ENCODE measurements around the gene HMGN2. TPM values are rescaled to one million over a fixed set of nuclear protein-coding genes. Genes with fewer than 3 reads are reported as not detected.

The HMGN2 gene
- total and polyA plus RNA-seq, 4 donors: 51.8 to 218 (median 132) TPM

DNA sequence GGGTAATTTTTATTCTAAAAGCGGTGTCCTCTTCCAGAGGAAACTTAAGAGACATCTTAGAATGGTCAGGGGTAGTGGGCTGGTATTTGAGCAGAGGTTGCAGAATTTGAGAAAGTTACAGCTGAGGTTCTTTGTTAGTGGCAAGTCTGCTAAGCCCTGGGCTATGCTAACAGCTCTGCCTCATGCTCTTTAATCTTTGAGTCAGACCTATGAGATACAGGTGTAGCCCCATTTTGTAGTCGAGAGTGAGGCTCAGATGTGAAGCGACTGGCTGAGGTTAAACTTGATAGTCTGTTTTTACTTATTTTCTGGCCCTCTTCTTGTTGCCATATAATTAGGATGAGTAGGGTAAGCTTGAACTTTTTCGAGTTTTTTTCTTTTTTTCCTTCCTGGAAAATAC is 4.7 kb downstream of the HMGN2 start:
- peaks cover 0 to 35% (median 12%) of the 10 kb centered on the region in 4 donors for H3K36me3 ChIP-seq (ENCODE audit: control insufficient read depth in 4 of 4, insufficient read depth in 3 of 4, low read depth in 1 of 4, low read length in 3 of 4)
- H3K27ac ChIP-seq (ENCODE audit: low read depth in 1 of 2, low read length in 2 of 2): no peak overlapping the region
- no peak overlapping the region for H3K9ac ChIP-seq (ENCODE audit: low read depth in 1 of 2, low read length in 2 of 2)
- TF ChIP-seq, protein P1, sequence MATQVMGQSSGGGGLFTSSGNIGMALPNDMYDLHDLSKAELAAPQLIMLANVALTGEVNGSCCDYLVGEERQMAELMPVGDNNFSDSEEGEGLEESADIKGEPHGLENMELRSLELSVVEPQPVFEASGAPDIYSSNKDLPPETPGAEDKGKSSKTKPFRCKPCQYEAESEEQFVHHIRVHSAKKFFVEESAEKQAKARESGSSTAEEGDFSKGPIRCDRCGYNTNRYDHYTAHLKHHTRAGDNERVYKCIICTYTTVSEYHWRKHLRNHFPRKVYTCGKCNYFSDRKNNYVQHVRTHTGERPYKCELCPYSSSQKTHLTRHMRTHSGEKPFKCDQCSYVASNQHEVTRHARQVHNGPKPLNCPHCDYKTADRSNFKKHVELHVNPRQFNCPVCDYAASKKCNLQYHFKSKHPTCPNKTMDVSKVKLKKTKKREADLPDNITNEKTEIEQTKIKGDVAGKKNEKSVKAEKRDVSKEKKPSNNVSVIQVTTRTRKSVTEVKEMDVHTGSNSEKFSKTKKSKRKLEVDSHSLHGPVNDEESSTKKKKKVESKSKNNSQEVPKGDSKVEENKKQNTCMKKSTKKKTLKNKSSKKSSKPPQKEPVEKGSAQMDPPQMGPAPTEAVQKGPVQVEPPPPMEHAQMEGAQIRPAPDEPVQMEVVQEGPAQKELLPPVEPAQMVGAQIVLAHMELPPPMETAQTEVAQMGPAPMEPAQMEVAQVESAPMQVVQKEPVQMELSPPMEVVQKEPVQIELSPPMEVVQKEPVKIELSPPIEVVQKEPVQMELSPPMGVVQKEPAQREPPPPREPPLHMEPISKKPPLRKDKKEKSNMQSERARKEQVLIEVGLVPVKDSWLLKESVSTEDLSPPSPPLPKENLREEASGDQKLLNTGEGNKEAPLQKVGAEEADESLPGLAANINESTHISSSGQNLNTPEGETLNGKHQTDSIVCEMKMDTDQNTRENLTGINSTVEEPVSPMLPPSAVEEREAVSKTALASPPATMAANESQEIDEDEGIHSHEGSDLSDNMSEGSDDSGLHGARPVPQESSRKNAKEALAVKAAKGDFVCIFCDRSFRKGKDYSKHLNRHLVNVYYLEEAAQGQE (IDR thresholded peaks at IDR 0.05): no peak
- TF ChIP-seq, protein P2, sequence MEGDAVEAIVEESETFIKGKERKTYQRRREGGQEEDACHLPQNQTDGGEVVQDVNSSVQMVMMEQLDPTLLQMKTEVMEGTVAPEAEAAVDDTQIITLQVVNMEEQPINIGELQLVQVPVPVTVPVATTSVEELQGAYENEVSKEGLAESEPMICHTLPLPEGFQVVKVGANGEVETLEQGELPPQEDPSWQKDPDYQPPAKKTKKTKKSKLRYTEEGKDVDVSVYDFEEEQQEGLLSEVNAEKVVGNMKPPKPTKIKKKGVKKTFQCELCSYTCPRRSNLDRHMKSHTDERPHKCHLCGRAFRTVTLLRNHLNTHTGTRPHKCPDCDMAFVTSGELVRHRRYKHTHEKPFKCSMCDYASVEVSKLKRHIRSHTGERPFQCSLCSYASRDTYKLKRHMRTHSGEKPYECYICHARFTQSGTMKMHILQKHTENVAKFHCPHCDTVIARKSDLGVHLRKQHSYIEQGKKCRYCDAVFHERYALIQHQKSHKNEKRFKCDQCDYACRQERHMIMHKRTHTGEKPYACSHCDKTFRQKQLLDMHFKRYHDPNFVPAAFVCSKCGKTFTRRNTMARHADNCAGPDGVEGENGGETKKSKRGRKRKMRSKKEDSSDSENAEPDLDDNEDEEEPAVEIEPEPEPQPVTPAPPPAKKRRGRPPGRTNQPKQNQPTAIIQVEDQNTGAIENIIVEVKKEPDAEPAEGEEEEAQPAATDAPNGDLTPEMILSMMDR (IDR thresholded peaks at IDR 0.05; ENCODE audit: low read depth, low read length, missing input control): no peak
- TF ChIP-seq HNF4G (IDR thresholded peaks at IDR 0.05) (no peak), TAF1 (conservative IDR thresholded peaks at IDR 0.05) (no peak), JUND (IDR thresholded peaks at IDR 0.05) (no peak), NR2F2 (IDR thresholded peaks at IDR 0.05) (no peak), YY1 (IDR thresholded peaks at IDR 0.05) (no peak), RXRA (IDR thresholded peaks at IDR 0.05) (no peak), FOXA1 (IDR thresholded peaks at IDR 0.05) (no peak), HNF4A (conservative IDR thresholded peaks at IDR 0.05) (no peak), FOXA2 (IDR thresholded peaks at IDR 0.05) (no peak), GABPA (IDR thresholded peaks at IDR 0.05 in 1 of 2, conservative IDR thresholded peaks at IDR 0.05 in 1 of 2) (no peak)
- TF ChIP-seq, protein P3, sequence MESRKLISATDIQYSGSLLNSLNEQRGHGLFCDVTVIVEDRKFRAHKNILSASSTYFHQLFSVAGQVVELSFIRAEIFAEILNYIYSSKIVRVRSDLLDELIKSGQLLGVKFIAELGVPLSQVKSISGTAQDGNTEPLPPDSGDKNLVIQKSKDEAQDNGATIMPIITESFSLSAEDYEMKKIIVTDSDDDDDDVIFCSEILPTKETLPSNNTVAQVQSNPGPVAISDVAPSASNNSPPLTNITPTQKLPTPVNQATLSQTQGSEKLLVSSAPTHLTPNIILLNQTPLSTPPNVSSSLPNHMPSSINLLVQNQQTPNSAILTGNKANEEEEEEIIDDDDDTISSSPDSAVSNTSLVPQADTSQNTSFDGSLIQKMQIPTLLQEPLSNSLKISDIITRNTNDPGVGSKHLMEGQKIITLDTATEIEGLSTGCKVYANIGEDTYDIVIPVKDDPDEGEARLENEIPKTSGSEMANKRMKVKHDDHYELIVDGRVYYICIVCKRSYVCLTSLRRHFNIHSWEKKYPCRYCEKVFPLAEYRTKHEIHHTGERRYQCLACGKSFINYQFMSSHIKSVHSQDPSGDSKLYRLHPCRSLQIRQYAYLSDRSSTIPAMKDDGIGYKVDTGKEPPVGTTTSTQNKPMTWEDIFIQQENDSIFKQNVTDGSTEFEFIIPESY (IDR thresholded peaks at IDR 0.05): no peak
- DNase-seq (ENCODE audit: low spot score): no peak
- 92% methylated on average over 4 of the region's 4 CpGs for WGBS
- H3K4me3 ChIP-seq (ENCODE audit: low read depth in 1 of 3, low read length in 3 of 3): no peak overlapping the region
- no peaks in the 10 kb centered on the region for H3K27me3 ChIP-seq (ENCODE audit: control insufficient read depth in 4 of 4, insufficient read depth in 4 of 4, low read length in 3 of 4)
- H3K9me3 ChIP-seq (ENCODE audit: control insufficient read depth in 4 of 4, low read length in 3 of 4): no peaks in the 10 kb centered on the region
- H3K4me1 ChIP-seq (ENCODE audit: control insufficient read depth in 4 of 4, insufficient read depth in 4 of 4, low read length in 3 of 4): peaks cover 1 to 19% (median 16%) of the 10 kb centered on the region in 4 donors

DNA sequence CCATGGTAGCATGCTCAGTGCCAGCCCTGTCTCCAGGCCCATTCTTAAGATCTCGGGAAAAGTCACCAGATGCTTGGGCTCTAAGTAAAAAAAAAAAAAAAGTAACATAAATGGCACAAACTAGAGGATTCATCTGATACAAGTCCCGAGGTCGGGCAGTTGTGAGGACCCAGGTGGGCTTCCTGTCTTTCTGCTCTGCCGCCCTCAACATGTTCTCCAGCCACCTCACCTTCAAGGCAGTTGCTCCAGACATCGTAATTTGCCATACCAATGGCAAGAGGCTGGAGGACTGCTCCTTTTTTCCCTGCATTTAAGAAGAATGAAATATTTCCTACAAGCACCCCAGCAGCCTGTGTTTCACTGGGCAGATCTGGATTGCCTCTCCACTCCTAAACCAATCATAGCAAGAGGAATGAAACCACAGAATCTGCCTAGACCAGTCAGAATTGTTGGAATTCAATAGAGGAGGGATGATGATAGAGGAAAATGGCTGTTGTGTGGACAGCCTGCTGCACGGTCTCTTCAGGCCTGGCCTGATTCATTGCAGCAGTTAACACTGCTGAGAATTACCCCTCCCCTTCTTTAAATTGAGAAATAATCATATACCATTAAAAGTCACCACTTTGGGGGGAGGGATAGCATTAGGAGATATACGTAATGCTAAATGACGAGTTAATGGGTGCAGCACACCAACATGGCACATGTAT is 5.4 kb downstream of the HMGN2 start:
- no peak for DNase-seq (ENCODE audit: low spot score)
- peaks cover 1 to 18% (median 16%) of the 10 kb centered on the region in 4 donors for H3K4me1 ChIP-seq (ENCODE audit: control insufficient read depth in 4 of 4, insufficient read depth in 4 of 4, low read length in 3 of 4)
- TF ChIP-seq HNF4A (conservative IDR thresholded peaks at IDR 0.05): no peak
- no peak for TF ChIP-seq GABPA (IDR thresholded peaks at IDR 0.05 in 1 of 2, conservative IDR thresholded peaks at IDR 0.05 in 1 of 2)
- TF ChIP-seq, protein P2 (IDR thresholded peaks at IDR 0.05; ENCODE audit: low read depth, low read length, missing input control): no peak
- no peak for TF ChIP-seq FOXA2 (IDR thresholded peaks at IDR 0.05)
- TF ChIP-seq JUND (IDR thresholded peaks at IDR 0.05): no peak
- no peak for TF ChIP-seq EGR1 (IDR thresholded peaks at IDR 0.05; ENCODE audit: low read depth in 2 of 2)
- no peak for TF ChIP-seq SP1 (IDR thresholded peaks at IDR 0.05)
- TF ChIP-seq RAD21 (IDR thresholded peaks at IDR 0.05): no peak
- no peaks in the 10 kb centered on the region for H3K27me3 ChIP-seq (ENCODE audit: control insufficient read depth in 4 of 4, insufficient read depth in 4 of 4, low read length in 3 of 4)
- H3K4me3 ChIP-seq (ENCODE audit: low read depth in 1 of 3, low read length in 3 of 3): no peak overlapping the region
- WGBS: 95% methylated on average over 8 of the region's 8 CpGs
- H3K36me3 ChIP-seq (ENCODE audit: control insufficient read depth in 4 of 4, insufficient read depth in 3 of 4, low read depth in 1 of 4, low read length in 3 of 4): peaks cover 0 to 35% (median 12%) of the 10 kb centered on the region in 4 donors
- H3K9ac ChIP-seq (ENCODE audit: low read depth in 1 of 2, low read length in 2 of 2): no peak overlapping the region
- H3K9me3 ChIP-seq (ENCODE audit: control insufficient read depth in 4 of 4, low read length in 3 of 4): no peaks in the 10 kb centered on the region
- H3K27ac ChIP-seq (ENCODE audit: low read depth in 1 of 2, low read length in 2 of 2): no peak overlapping the region

Data from liver (tissue), 9 donors.